Putamen (tissue), 1 donor: ENCODE data around the gene SUGCT.
"Not testable (repeated sequence)": the region's sequence is repeated elsewhere in the genome, so short reads cannot be mapped to it uniquely, and the experiment has no call there.

Source experiments
- DNase-seq: peaks from one replicate; pipeline ENCODE4 v3.0.0-alpha.2; 2016; ENCODE audit warnings: low spot score

SUGCT gene

DNA sequence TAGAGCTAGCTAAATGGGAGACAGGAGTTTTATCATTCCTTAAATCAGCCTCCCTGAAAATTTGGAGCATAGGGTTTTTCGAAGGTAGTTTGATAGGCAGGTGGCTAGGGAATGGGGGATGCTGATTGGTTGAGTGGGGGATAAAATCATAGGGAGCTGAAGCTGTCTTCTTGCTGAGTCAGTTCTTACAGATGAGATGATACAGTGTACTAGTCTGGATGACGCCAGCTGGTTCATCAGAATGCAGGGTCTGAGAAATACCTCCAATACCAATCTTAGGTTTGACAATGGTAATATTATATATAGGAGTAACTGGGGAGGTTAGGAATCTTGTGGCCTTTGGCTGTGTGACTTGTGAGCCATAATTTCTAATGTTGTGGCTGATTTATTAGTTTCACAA, 271.2 kb downstream of the SUGCT start:
- no peak for DNase-seq

DNA sequence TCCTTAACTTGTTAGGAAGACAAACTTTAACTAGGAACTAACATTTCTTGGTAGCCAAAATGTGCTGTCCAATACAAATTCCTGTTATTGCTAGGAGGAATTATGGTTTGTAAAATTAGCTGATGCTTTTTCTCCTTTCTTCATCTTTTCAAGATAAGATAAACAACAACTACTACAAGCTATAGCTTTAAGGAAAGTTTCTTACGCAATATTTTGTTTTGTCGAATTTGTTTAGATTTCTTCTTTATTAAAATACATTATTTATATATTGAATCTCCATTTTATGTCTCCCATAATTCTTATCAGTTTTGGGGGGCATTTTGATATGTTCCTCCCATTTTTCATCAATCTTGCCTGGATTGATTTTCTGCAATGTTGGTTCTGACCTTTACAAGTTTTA, 277.5 kb downstream of the SUGCT start:
- no peak for DNase-seq

DNA sequence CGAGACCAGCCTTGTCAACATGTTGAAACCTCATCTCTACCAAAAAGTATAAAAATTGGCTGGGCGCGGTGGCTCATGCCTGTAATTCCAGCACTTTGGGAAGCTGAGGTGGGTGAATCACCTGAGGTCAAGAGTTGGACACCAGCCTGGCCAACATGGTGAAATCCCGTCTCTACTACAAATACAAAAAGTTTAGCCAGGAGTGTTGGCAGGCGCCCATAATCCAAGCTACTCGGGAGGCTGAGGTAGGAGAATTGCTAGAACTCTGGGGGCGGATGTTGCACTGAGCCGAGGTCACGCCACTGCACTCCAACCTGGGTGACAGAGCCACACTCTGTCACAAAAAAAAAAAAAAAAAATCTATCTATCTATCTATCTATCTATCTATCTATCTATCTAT, 279.9 kb downstream of the SUGCT start:
- DNase-seq = not testable (repeated sequence)

DNA sequence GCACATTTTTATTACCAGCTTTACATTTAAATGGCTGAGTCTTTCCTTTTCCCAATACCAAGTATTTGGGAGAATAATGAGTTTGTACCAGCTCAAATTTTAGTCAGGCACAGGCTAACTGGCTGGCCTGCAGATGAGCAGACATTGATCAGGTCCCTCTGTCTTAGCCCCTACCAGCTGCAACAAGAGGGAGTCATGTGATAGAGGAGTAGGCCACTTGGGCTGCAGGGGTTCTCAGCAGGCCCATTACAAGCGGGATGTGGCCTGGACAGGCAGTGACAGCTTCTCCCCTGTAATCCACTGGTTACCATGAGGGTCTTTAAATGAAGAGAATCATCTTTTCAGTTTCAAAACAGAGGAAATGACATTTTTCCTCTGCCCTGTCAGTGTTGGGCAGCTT, 283.6 kb downstream of the SUGCT start:
- DNase-seq = no peak

DNA sequence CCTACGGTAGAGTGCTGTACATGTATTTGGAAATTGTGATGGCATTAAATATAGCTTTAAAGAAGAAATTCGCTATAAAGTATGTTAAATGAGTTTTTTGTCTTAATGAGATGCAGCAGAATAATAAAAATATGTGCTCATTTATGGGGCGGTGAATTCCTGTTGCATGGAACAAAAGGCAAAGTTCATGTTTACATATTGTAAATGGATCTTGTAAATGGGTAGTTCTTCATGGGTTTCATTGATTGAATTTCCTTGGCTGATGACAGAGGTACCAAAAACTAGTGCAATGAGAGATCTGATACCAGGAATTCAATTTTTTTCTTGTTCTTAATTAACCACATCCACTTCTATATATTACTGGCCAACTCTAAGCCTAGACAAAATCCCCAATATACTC, 284.2 kb downstream of the SUGCT start:
- no peak for DNase-seq

DNA sequence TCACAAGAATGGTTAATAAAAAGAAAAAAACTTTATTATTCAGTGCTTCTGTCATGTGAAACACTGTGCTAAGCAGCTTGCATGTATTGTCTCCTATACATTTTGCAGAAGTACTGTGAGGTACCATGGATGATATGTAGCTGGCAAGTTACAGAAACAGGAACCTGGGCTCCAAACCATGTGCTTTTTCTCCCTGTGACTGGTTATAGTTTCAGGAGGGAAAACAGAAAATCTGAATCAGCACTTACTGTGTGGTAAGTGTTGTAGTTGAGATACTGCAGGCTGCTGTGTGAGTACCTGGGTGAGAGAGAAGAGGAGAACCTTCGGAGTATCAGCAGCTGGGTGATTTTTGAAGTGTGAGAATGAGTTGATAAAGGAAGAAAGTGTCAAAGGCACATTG, 285.0 kb downstream of the SUGCT start:
- DNase-seq = no peak

DNA sequence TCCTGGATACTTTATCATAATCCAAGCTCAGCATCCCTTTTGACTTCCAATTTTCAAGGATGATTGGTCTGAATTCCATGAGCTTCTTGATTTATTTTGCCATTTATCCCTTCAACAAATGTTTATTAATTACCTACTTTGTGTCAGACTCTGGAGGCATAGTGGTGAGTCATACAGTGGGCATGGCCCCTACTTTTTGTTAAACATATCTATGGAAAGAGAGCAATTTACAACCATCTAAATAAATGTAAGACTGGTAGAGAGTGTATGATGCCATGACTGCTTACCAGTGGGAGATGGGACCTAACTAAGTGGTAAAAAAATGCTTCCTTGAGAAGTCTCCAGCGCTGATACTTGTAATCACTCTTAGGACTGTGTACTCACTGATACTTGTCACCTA, 286.6 kb downstream of the SUGCT start:
- no peak for DNase-seq

DNA sequence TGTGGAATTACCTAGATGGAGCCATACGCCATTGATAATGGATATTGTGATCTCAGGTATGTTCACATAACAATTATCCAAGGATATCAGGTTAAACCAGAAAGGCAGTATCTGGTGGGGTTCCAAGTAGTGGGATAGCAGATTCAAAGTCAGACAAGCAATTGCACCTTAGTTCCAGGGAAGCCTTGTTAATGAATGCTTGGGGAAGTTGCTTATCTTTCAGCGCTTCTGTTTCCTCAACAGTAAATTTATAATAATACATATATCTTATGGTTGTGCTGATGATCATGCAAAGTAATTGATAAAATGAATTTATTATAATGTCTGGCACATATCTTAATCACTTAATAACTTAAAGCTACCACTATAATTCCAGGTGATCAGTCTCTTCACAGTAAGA, 290.9 kb downstream of the SUGCT start:
- no peak for DNase-seq

DNA sequence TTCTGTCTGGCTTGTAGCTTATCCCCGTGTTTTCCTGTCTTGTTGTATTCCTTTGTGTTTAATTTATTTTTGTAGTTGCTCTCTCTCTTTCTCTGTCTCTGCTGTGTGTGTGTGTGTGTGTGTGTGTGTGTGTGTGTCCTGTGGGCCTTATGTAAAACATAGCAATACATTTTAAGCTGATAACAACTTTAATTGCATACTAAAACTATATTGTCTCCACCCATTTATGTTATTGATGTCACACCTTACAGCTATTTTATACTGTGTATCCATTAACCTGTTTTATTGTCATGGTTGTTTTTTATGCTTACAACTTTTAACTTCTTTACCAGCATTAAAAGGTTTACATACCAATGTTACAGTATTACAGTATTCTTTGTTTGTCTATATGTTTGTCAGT, 293.6 kb downstream of the SUGCT start:
- DNase-seq = no peak

DNA sequence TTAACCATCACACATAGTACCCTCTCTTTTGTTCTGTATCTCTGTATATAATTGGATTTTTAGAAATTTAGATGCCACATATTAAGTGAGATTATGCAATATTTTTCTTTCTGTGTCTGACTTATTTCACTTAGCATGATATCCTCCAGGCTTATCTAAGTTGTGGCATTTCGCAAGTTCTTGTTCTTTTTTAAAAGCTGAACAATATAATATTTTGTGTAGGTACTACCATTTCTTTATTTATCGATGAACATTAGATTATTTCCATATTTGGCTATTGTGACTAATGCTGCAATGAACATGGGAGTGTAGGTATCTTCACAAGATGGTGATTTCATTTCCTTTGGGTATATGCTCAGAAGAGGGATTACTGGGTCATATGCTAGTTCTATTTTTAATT, 295.0 kb downstream of the SUGCT start:
- no peak for DNase-seq

DNA sequence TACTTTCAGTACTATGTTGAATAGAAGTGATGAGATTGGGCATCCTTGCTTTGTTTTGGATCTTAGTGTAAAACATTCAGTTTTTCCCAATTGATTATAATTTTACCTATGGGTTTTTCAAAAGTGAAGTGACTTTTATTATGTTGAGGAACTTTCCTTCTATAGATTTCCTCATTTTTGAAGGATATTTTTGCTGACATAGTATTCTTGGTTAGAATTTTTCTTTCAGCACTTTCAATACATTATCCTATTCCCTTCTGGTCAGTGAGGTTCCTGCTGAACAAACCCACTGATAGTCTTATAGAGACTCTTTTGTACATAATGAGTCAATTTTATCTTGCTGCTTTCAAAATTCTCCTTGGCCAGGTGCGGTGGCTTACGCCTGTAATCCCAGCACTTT, 297.2 kb downstream of the SUGCT start:
- DNase-seq = no peak

DNA sequence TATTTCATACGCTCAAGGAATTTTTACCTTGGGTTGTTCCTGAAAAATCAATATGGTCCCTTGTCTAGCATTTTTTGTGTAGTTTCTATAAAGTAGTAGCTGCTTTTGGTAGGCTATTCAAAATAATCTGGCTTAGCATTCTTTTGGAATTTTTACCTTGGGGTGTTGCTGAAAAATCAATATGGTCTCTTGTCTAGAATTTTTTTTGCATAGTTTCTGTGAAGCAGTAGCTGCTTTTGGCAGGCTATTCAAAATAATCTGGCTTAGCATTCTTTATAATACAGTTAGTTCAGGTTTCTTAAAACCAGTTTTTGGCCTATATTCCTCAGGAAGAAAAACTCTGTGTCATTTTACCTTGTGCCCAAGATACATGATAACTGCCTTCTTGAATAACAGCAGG, 301.9 kb downstream of the SUGCT start:
- no peak for DNase-seq

DNA sequence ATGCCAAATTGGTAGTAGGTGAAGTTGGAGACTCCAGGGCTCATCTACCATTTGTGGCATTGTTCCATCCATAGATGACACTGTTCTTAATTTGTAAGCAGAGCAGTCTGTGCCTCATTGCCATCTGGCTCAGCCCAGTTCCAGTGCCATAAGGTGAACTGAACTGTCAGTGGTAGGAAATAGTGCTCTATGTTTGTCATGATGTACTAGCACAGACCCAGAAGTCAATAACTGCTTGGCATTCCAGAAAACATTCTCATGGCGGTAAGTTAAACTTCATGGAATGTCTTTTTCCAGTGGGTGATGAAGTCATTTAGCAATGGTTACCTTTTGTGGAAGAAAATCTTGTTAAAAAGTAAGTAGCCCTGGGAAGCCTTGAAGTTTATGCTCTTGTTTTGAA, 302.7 kb downstream of the SUGCT start:
- no peak for DNase-seq

DNA sequence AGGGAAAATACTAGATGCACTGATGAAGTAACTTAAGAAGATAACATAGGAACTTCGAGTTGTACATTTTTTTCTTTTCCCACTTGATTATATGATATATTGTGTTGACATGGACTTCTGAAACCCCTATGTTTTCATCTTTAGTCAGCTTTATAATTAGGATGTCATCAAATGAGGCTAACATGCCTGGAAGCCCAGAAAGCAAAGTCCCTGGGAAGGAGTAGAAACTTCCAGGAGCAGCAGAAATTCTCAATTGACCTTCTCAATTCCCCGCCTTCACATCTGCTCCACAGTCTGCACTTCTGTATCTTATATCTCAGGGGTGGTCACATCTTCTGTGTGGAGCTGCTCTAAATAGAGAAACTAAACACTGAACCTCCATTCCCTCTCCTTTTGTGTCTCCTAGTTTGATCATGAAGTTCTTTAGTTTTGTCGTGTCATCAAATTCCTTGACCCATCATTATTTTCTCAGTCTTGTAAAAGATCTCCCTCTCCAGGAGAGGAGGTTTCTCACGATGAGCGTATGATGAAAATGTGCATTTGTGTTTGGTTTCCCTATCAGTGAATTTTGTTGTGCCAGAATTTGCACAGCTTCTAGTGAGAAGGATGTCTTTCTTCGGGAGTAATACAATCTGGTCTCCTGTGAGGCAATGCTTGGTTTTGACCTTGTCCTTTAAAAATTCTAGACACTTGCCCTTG, 303.3 kb downstream of the SUGCT start:
- DNase-seq = no peak

DNA sequence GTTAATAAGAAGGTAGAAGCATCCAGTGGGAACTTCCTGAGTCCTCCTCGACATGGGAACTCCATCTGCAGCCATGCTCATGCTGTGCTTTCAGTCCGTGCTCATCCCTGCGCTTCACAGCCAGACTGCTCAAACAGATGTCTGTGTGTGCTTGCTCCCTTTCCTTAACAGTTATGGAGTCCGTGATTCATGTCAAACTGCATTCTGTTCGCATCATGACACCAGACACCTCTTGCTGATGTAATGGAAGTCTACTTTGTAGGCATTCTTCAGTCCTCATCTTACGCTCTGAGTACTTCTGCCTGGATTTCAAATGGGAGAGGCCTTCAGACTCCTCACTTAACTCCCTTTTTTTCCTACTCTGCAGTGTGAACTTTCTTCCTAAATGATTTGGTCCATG, 304.9 kb downstream of the SUGCT start:
- no peak for DNase-seq

DNA sequence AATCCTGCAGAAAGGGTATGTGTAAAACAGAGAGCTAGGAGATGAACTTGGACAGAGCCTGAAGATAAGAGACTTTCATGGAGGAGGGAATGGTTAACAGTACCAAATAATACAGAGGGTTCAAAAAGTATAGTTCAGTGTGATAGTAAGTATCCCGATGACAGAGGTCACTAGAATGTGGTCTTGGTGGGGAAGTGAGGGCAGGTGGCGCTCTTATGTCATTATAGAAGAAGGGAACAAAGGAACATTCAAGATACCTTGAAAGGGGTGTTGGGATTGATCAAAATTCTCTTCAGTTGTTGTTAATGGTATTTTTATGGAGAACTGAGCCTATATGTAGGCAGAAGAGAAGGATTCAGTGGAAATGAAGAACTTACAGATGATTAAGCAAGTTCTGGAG, 312.5 kb downstream of the SUGCT start:
- DNase-seq = no peak

DNA sequence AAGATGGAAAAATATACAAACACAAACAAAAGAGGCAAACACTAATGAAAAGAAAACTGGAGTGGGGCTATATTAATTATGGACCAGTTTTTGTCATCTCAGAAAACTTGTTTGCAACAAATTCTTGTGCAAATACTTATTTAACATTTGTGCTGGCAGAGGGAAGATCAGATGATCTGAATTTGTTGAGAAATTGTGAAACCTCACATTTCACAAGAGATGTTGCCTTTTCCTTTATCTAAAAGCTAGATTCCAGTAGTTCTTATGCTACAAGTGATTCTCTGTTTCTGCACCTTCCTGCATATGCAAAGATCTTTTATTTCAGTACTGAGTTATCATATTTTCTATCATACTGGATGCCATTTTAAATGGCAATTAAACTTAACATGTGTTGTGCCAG, 320.7 kb downstream of the SUGCT start:
- no peak for DNase-seq

DNA sequence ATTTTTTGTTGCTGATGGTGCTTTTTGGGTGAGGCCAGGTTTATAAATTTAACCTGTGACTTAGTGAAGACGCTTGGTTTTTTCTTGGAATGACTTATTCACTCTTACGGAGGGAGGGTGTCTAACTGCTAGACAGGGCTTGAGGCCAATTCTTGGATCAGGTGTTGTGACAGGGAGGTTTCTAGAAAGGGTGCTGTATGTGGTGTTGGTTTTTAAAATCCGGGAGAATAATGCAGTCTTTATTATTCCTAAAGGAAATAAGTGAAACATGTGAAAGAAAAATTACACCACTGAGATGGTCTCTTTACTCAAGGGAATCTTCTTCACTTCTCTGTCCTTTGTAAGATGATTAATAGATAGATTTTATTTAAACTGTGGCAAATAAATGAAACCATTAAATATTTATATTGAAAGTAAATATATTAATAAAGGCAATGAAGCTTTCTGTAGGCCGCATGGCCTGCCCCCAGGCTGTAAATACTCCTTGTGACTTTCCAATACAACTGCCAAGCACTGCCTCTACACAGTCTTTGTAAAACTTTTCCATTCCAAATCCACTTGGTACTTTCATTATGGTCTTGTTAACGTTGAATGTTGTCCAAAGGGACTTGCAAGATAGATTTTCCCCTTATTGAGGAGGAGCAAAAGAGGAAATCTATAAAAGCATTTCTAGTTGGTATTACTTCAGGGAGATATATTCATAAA, 323.1 kb downstream of the SUGCT start:
- no peak for DNase-seq

DNA sequence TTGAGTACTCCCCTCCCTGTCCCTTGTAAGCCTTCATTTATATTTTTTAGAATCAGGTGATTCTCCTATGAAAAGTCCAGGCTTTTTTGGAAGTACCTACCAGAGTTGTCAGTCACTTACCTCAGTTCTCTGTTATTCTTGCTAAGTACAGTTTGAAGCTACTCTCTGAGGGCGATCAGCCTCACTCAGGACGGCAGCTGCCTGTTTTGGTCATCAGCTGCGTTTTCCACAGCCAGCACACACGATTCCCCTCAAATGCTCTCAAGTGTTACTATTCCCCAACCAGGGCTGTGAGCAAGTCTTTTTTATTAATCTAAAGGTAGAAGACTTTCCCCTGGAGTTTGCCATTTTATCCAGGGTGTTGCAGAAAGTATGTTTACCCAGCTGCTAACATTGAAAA, 328.6 kb downstream of the SUGCT start:
- no peak for DNase-seq

DNA sequence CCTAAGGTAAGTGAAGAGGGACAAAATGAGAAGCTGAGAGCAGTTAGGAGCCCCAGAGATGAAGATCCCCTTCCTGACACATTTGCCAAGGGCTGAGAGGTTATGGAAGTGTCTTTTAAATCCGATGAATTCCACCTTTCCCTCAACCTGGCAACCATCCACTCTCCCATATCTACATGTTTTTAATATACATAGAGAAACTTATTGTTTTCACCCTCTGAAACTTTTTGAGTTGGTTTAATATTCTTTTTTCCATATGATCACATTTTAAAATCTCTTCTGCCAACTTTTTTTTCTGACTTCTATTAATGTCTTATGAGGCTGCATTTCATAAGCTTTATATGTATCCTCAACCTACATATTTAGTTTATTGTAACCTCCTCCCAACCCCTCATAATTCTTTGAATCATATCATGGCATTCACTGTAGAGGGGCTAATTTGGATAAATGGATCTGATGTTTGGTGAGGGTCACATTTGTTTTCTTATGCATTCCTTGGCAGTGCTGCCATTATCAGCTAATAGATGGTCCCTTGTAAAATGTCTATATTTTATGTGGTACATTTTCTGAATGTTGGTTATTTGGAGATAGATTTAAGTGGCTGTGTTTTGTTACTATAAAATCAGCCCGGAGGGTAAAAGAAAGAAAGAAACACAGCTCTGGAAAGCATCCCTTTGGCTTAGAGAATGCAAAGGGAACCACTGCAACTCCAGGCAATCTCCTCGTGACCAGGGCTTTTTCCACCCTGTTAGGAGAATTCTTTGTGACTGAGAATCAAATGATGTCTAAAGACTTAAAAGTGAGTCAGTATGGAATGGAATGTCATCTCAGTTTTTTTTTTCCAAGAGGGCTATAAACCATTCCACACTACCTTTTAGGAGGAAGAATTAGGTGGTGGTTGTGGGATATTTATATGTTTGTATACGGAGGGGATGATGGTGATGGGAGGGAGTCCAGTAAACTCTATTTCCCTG, 334.4 kb downstream of the SUGCT start:
- no peak for DNase-seq

DNA sequence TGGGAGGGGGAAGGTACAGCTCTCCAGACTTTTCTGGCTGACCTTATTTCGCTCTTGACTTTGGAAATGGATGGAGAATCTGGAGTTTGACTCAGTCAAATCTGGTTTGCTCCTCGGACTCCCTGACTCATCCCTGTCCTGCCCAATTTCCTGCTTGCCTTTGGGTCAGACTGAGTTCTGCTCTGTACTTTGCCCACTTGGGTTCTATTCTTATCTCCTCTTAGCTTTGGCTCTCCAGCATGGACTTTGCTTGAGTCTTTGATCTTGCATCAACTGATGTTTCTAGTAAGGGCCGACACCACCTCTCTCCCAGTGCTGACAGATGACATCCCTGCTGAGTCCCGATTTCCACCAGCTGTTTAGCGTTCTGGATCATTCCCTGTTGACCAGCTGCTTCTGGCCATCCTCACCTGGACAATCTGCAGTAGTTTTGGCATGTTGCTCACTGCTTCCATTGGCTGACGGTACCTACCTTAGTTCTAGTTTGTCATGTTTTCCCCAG, 335.3 kb downstream of the SUGCT start:
- DNase-seq = no peak

DNA sequence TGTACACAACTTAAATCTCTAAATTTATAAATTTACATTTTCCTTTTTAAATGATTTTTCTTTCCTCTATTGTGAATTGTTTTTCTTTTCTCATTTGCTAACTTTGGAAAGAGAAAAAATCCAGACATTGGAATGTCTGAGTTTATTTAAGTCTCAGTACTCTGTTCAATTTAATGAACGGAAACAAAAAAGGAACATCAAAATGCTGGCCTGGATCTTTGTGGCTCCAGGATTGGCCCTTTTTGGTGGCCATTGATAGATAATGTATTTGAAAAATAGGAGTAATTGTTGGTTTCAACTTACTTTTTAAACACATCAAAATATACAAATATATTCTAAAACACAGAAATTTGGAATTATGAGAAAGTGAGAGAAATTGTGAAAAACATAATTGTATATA, 336.0 kb downstream of the SUGCT start:
- DNase-seq = no peak

DNA sequence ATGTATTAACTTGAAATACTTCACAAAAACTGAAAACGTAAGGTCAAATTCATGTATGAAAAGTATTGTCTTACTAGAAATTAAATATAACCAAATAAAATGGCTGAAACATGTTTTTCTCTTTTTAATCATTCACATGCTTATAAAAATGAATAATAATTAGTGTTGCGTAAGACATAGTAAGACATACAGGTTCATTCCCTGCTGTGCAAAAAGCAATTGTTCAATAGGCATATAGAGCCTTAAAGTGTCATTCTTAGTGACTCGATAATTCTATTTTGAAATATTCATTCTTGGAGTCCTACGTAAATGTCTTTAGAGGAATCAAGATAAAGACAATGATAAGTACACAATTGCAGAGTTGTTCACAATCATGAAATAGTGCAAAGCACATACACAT, 337.1 kb downstream of the SUGCT start:
- peak; percentile 19 for DNase-seq
